ENCODE results near the gene IFNG. TPM values are rescaled to one million over a fixed set of nuclear protein-coding genes. Genes with fewer than 3 reads are reported as not detected.

The IFNG gene
- total and polyA plus RNA-seq, 10 of the 15 experiments (the other 5 are each of a cell fraction or from before 2014, with no cell fraction given): 0.10 to 1.4 (median 0.25) TPM; not detected in 2

- no peaks in the 10 kb centered on the region for H4K20me1 ChIP-seq (ENCODE audit: control insufficient read depth, insufficient read depth)
- peaks cover 0 to 3% of the 10 kb centered on the region in 2 experiments; a peak in 2 of 4 replicates for H3K27me3 ChIP-seq (replicated peaks in 1 of 2; ENCODE audit: control insufficient read depth in 2 of 2, insufficient read depth in 2 of 2, low read length in 1 of 2)
- no peak overlapping the region for H3K4me3 ChIP-seq
- ATAC-seq: no peak
- no peaks in the 10 kb centered on the region for H3K36me3 ChIP-seq (ENCODE audit: control insufficient read depth in 2 of 2, insufficient read depth in 2 of 2, low read length in 1 of 2)
- POLR2A ChIA-PET: no interaction called here
- FAIRE-seq: no peak
- no peak overlapping the region for H3K27ac ChIP-seq (ENCODE audit: control insufficient read depth, insufficient read depth)
- no peak overlapping the region for H2AFZ ChIP-seq (ENCODE audit: control insufficient read depth, low read depth, low read length)
- intact Hi-C loops (cut with micrococcal nuclease; ENCODE audit: unreplicated experiment): no loop called here
- H3K9me3 ChIP-seq (replicated peaks; ENCODE audit: control insufficient read depth, insufficient read depth, low read length): no peaks in the 10 kb centered on the region; the same call in 2 of the 3 replicates
- BruUV-seq (replicated peaks): no TSS peak
- no peak for DNase-seq (ENCODE audit: low read depth, low spot score)
- H3K9ac ChIP-seq (ENCODE audit: control insufficient read depth, insufficient read depth, low read length): no peak overlapping the region
- peaks cover 1% of the 10 kb centered on the region for H3K4me1 ChIP-seq (ENCODE audit: control insufficient read depth, insufficient read depth, low read length)
- TF ChIP-seq MLLT1 (IDR thresholded peaks at IDR 0.05): no peak
- no peak for TF ChIP-seq NR2C2 (IDR thresholded peaks at IDR 0.05; ENCODE audit: borderline replicate concordance, control insufficient read depth, insufficient read length, low read depth)
- no peak for TF ChIP-seq CUX1 (IDR thresholded peaks at IDR 0.05; ENCODE audit: insufficient replicate concordance, low read depth, low read length)
- no peak for TF ChIP-seq LARP7 (IDR thresholded peaks at IDR 0.05)
- TF ChIP-seq JUND (IDR thresholded peaks at IDR 0.05; ENCODE audit: low read depth, low read length): no peak
- RAD21 ChIA-PET (ENCODE audit: unreplicated experiment): no interaction called here
- CTCF ChIA-PET: interaction anchor here (0.8 to 5.1 kb wide), 5 partner anchors 11 to 114 kb away, joined by 3 to 93 read pairs (median 6); no protein-coding TSS in a partner anchor
- H3K4me2 ChIP-seq (ENCODE audit: control insufficient read depth, insufficient read depth): no peak overlapping the region
- in situ Hi-C loops (cut with MboI): no loop called here
- no peaks in the 10 kb centered on the region for H3K79me2 ChIP-seq (ENCODE audit: control insufficient read depth, insufficient read depth, low read length)
- 90% methylated on average over 1 of the region's 1 CpG for WGBS (ENCODE audit: insufficient coverage, insufficient replicate concordance, low lambda C conversion rate, missing lambda C conversion rate)
- SMC1A ChIA-PET (ENCODE audit: uncharacterized antibody, unreplicated experiment): interaction anchor here (0.7 to 6.7 kb wide), 3 partner anchors 11 to 114 kb away, joined by 3 to 53 read pairs (median 5); no protein-coding TSS in a partner anchor
Observed at GRCh38 chr12:68154779-68155178, 4.8 kb downstream of the IFNG start.
